HepG2 (cell line): ENCODE measurements around the gene GBGT1.

Source experiments
- BRCA1 ChIP-seq: sonication (generic); formaldehyde crosslinking; IDR thresholded peaks from 2 replicates; pipeline ENCODE4 v1.4.0; 2020; ENCODE audit warnings: missing genetic modification reagents
- CTCF ChIP-seq: sonication (generic); formaldehyde crosslinking; IDR thresholded peaks from 2 replicates; pipeline ENCODE4 v1.5.0; 2020; ENCODE audit warnings: mild to moderate bottlenecking, missing genetic modification reagents, moderate library complexity
- NFATC3 ChIP-seq: sonication (generic); formaldehyde crosslinking; IDR thresholded peaks from 2 replicates; pipeline ENCODE4 v1.5.1; 2020; ENCODE audit warnings: mild to moderate bottlenecking, missing genetic modification reagents
- ZBTB20 ChIP-seq: sonication (generic); formaldehyde crosslinking; IDR thresholded peaks from 2 replicates; pipeline ENCODE4 v1.8.1; 2023; ENCODE audit warnings: missing genetic modification reagents, low read depth, mild to moderate bottlenecking, borderline replicate concordance

GRCh38 chr9:133124907-133125275 lies 38.8 kb downstream of the GBGT1 start:
- TF ChIP-seq ZBTB20 (no peak), NFATC3 (CRISPR knock-in tag) (no peak), BRCA1 (no peak), CTCF (CRISPR knock-in tag) (no peak)
